GM18861 (cell line): ENCODE data around the gene NRTN.
"Not testable (repeated sequence)": the region's sequence is repeated elsewhere in the genome, so short reads cannot be mapped to it uniquely, and the experiment has no call there.

Experiments used
- ATAC-seq: cut with Tn5 transposase; IDR thresholded peaks from one replicate; pipeline ENCODE4 v1.9.1; 2021; ENCODE audit not compliant: unreplicated experiment

Gene NRTN

DNA sequence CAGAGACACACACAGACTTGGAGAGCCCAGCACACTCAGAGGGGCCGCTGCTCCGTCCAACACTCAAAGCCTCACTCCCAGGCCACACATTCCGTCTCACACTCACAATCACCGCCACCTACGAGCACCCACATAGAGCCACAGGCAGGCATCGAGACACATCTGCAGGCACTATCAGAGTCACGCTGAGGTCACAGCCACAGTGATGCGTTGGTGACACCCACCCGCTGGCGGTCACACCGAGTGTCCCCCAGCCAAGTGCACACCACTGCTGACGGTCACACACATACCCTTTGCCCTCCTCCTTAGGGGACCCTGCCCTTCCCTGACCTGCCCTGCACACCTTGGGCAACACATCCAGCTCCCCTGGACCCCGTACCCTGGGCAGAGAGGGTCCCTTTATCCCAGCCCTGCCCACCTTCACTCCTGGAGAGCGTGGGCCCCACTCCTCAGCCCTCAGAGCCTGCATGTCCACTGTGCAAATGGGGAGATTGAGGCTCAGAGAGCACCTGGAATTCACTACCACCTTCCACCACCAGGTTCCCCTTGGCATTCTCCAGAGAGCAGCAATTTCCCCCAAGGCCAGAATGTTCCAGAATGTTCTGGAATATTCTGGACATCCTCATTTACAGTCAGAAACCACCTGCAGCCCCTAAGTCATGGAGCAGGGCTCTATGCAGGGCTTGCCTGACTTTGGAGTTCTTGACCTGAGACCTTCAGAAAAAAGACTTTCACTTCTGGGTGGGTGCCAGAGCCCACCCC, 60.0 kb downstream of the NRTN start:
- ATAC-seq: no peak

GRCh38 chr19:5865772-5866171, 60.9 kb downstream of the NRTN start:
- no peak for ATAC-seq

GRCh38 chr19:5867201-5868136, 62.6 kb downstream of the NRTN start:
- no peak for ATAC-seq

DNA sequence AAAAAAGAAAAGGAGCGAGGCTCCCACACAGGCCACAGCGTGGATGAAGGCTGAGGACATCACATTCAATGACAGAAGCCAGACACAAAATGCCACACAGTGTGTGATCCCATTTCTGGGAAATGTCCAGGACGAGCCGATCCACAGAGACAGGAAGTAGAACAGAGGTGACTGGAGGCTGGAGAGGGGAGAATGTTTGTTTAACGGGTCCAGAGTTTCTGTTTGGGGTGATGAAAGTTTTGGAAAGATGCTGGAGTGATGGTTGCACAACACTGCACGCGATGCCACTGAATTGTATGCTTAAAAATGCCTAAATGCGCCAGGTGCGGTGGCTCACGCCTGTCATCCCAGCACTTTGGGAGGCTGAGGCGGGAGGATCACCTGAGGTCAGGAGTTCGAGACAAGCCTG, 66.1 kb downstream of the NRTN start:
- no peak for ATAC-seq

GRCh38 chr19:5873617-5874199, 68.8 kb downstream of the NRTN start:
- no peak for ATAC-seq

DNA sequence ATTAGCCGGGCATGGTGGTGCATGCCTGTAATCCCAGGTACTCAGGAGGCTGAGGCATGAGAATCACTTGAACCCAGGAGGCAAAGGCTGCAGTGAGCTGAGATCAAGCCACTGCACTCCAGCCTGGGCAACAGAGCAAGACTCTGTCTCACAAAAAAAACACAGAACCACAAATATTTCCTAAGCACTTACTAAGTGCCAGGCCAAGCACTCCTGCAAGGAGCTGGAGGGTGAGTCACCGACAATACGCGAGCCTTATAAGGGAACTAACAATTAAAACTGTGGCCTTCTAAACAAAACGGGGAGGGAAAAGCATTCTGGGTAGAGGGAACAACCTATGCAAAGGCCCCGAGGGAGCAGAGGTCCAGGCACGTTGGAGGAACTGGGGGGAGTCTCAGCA, 69.6 kb downstream of the NRTN start:
- not testable (repeated sequence) for ATAC-seq

GRCh38 chr19:5877427-5877826, 72.6 kb downstream of the NRTN start:
- no peak for ATAC-seq

DNA sequence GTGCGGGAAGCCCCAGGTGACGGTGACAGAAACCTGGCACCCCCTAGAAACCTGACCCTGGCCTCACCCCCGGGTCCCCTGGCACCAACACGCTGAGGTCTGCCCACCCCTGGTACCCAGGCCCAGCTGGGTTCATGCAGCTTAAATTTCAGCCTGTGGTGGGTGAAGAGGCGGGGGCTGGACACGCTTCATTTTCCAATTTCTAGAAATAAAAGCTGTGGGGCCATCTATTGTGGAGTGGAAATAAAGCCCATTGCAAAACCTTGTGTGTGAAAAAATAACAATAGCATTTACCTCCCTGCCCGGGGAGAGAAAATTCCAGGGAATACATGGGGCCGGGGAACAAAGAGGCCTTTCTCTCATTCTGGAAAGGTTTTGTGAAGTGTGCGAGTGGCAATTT, 73.0 kb downstream of the NRTN start:
- ATAC-seq: no peak
